Hepatocyte (in vitro differentiated cells): ENCODE results near the gene MYOCOS.
"Not testable (repeated sequence)": the region's sequence is repeated elsewhere in the genome, so short reads cannot be mapped to it uniquely, and the experiment has no call there.

Source experiments
- EZH2 ChIP-seq: fragments of 200-600 bp; sonication (generic); IDR thresholded peaks from 2 replicates; pipeline ENCODE4 v1.6.1; 2016; ENCODE audit warnings: antibody characterized with exemption, mild to moderate bottlenecking, borderline replicate concordance
- TF ChIP-seq, protein P1 (sequence below): fragments of 200-600 bp; sonication (generic); IDR thresholded peaks from 2 replicates; pipeline ENCODE4 v1.5.1; 2016; ENCODE audit warnings: antibody characterized with exemption, mild to moderate bottlenecking; ENCODE audit not compliant: poor library complexity

DNA sequence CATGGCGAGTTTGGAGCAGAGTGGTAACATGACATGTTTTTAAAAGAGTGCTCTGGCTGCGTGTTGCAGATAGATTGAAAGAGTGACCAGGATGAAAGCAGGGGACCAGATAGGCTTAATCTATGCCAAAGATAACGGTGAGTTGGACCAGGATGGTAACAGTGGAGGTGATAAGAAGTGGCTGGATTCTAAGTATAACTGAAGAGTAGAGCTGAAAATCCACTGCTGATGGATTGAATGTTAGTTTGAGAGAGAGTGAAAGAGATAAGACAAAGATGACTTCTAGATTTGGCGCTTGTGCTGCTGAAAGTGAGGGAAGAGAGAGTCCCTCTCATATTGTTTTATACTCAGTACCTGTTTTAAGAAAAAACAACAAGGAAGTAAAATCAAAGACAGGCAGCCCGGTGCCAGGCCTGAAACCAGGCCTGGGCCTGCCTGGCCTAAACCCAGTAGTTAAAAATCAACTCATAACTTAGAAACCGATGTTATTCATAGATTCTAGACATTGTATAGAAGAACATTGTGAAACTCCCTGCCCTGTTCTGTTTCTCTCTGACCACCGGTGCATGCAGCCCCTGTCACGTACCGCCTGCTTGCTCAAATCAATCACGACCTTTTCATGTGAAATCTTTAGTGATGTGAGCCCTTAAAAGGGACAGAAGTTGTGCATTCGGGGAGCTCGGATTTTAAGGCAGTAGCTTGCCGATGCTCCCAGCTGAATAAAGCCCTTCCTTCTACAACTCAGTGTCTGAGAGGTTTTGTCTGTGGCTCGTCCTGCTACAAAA, 6.7 kb upstream of the MYOCOS start:
- TF ChIP-seq EZH2: not testable (repeated sequence)
- TF ChIP-seq, protein P1, sequence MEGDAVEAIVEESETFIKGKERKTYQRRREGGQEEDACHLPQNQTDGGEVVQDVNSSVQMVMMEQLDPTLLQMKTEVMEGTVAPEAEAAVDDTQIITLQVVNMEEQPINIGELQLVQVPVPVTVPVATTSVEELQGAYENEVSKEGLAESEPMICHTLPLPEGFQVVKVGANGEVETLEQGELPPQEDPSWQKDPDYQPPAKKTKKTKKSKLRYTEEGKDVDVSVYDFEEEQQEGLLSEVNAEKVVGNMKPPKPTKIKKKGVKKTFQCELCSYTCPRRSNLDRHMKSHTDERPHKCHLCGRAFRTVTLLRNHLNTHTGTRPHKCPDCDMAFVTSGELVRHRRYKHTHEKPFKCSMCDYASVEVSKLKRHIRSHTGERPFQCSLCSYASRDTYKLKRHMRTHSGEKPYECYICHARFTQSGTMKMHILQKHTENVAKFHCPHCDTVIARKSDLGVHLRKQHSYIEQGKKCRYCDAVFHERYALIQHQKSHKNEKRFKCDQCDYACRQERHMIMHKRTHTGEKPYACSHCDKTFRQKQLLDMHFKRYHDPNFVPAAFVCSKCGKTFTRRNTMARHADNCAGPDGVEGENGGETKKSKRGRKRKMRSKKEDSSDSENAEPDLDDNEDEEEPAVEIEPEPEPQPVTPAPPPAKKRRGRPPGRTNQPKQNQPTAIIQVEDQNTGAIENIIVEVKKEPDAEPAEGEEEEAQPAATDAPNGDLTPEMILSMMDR: not testable (repeated sequence)
